NCI-H1436 (cell line): Measurements from ENCODE around the gene COL20A1.
A peak's percentile ranks its signal among the peaks of the same experiment; 100 is the strongest.

Experiments
- DNase-seq: peaks from one replicate; lab custom pipeline; 2025; lab: John Stamatoyannopoulos, UW

COL20A1 gene

DNA sequence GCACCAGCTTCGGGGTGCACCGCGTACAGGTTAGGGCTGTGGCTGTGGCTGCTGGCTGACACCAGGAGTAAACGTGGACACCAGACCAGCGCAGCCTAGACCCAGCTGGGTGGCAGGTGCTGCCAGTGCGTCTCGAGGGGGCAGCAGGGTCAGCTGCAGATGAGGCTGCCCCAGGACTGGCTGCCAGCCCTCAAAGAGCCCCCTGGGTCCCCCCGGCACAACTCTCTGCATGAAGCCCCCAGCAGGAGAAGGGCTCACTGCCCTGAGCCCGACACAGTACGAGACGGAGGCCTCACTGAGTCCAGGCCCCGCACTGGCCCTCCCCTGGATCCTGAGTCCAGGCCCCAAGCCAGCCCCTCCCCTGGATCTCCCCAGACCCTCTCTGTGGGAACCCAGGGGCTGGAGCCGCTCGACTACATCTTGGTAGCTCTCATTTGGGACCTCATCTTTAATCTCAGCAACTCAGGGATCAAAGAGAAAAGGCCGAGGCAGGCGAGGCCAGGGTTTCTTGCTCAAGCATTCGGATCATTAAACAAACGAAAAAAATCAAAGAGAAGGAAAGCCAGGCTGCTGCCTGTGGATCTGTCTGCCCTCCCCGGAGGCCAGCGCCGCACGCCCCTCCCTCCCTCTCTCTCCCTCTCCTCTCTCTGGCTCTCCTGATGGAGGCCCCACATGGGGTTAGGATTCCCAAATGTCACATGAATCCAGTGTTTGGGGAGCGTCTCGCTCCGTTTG is 31.8 kb upstream of the COL20A1 start:
- DNase-seq = no peak

DNA sequence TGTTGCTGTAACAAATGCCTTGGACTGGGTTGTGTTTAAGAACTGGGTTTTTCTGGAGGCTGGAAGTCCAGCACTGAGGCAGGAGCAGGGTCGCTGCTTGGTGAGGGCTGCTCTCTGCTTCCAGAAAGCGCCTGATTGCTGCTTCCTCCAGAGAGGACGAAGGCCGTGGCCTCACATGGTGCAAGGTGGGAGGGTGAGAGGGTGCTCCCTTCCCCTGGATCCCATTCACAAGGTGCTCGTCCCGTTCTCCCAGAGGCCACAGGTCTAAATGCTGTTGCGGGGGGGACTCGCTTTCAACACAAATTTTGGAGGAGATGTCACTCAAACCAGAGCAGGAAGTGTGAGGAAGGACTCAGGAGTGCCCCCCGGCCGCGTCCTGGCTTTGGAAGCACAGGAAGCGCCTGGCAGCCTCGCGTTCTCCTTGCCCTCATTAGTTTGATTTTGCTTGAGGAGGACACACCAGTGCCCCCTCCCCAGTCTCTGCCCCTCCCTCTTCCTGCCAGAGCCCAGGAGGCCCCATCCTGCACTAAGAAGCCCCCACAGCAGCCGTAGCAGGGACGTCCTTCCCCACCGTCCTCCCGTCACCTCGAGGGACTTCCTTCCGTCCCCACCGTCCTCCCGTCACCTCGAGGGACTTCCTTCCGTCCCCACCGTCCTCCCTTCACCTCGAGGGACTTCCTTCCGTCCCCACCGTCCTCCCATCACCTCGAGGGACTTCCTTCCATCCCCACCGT is 31.0 kb upstream of the COL20A1 start:
- DNase-seq = no peak

DNA sequence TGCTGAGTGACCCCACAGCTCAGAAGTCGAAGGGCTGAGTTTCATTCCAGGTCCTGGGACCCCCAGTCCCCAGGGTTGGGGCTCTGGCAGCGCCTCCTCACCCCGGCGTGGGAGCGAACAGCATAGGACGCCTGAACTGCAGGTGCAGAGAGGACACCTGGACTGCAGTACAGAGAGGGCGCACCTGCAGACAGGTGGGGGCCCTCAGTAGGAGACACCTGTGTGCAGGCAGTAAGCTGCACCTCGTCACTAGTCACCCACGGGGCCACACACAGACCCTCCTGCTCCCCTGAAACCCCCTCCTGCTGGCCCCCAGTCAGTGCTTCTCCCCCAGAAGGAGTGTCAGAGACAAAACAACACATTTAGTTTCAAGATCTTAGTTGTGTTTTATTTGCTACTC is 30.1 kb upstream of the COL20A1 start:
- no peak for DNase-seq

DNA sequence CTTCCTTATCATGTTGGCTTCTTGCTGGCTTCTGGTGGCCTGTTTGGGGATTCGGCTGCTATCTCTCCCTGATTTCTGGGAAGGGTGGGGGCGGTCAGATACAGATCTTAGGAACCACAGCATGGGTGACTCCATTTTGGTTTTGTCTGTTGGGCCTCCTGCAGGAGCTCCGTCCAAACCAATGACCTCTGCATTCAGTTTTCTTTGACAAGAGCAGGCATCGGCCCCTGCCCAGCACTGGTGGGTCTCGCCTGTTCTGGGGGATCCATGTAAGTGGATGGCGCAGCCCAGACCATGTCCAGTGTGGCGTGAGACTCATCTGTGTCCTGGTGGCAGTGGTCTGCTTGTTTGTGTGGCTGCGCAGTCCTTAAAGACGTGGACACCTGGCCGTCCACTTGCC is 29.0 kb upstream of the COL20A1 start:
- DNase-seq = no peak

DNA sequence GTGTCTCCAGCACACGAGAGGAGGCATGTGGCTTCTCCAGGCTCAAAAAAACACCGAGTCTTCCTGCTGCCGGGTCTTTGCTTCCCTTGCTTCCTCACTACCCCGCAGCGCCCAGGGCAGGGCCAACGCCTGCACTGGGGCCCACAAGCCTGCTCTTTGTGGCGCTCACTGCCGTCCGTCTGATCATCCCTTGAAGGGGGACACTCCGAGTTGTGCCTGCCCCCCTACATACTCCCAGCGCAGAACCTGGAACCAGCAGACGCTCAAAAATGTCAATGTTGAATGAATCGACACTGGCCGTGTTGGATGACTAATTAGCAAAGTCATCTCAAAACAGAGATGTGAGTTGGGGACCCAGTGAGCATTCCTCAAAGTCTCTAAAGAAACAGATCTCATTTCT is 28.5 kb upstream of the COL20A1 start:
- no peak for DNase-seq

DNA sequence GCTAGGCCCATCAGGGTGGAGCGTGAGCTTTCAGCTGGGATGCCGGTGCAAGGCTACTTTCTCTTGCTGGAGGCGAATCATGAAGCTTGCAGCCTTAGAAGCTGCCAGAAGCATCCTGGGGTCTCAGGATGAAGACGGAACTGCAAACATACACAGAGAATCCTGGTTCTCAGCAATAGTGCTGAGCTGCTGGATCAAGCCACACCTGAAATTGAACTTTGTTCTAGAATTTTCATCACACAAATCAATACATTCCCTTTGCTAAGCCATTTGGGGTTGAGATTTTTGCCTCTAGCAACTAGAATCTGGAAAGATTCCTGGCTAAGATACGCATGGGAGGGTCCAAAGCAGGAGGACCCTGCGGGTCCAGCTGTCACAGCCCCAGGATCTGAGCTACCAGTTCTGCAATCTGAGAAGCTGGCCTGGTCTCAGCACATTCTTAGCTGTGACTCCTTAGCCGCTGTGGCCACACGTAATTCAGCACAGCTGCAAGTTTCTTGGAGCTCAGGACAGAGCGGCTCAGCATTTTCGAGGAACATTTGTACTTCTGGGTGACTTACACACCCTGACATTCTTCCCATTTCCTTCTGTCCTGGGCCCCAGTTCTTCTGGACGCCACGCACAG is 27.0 kb upstream of the COL20A1 start:
- no peak for DNase-seq

DNA sequence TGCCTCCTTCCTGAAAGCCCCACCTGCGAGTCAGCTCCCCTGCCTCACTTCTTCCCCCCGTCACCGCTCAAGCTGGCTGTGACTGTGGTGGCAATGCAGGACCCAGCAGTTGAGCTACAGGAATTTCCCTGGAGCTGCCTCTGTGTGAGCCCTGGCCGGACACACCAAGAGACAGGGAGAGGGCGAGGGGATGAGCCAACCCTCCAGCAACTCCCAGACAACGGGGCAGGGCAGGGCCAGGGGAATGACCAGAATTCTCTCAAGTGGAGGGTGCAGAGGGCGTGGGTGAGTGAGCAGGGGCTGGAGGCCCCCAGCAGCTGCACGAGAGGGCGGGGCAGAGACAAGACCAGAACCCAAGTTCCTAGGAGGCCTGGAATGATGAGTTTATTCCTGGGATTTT is 25.3 kb upstream of the COL20A1 start:
- no peak for DNase-seq

DNA sequence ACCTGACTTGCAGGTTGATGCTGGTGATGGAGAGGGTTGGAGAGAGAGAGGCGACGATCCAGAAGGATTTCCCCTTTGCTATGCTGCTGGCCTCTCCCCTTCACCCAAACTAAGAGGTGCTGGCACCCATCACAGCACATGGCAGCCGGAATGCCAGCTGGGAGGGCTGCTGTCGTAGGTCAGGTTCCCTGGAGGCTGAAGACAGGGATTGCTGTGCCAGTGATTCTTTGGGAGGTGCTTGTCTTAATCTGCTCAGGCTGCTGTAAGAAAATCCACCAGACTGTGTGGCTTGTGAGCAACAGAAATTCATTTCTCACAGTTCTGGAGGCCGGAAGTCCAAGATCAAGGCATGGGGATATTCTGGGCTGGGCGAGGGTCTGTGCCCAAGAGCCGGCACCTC is 24.7 kb upstream of the COL20A1 start:
- DNase-seq = no peak

DNA sequence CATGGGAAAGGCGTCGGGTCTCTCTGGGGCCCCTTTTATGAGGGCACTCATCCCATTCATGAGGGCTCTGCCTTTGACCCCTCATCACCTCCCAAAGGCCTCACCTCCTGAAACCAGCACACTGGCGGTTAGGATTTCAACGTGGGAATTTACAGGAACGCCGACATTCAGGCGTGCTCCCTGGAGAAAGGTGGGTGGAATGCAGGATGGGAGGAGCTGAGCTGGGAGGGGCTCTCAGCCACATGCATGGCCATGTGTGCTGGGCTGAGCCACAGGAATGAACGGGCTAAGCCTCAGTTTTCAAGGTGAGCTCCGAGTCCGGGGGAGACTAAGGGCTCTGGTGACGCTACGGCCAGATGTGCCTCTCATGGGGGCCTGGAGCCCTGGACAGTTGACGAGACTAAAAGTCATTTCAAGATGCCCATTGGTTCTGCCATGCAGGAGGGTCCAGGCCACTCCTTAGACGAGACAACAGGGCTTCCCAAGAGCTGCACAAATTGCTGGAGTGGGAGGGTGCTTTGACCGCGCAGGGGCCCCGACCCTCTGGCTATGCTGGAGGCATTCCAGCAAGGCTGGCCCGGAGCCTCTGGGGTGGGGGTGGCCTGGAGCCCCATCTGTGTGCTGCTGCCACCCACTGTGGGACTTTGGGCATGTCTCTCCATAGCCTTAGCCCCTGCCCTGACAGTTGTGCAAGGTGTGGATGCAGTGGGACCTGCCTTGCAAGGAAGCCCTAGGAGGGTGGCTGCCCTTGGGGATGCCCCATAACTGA is 24.1 kb upstream of the COL20A1 start:
- DNase-seq = no peak

DNA sequence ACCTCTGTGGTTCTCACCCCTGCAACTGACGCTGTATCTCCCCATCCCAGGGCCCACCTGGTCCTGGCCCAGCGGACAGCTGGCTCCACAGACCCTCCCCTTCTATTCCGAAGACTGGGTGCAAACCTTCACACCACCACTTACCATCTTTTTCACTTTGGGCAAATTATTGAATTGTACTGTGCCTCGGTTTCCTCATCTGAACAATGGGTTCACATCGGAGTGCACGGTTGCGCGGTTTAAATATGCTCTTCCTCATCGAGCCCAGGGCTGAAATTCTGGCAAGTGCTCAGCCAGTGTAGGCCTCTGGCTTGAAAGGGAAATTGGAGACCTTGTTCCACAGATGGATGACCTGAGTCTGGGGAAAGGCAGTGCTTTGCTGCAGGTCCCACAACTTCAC is 23.3 kb upstream of the COL20A1 start:
- DNase-seq = no peak

DNA sequence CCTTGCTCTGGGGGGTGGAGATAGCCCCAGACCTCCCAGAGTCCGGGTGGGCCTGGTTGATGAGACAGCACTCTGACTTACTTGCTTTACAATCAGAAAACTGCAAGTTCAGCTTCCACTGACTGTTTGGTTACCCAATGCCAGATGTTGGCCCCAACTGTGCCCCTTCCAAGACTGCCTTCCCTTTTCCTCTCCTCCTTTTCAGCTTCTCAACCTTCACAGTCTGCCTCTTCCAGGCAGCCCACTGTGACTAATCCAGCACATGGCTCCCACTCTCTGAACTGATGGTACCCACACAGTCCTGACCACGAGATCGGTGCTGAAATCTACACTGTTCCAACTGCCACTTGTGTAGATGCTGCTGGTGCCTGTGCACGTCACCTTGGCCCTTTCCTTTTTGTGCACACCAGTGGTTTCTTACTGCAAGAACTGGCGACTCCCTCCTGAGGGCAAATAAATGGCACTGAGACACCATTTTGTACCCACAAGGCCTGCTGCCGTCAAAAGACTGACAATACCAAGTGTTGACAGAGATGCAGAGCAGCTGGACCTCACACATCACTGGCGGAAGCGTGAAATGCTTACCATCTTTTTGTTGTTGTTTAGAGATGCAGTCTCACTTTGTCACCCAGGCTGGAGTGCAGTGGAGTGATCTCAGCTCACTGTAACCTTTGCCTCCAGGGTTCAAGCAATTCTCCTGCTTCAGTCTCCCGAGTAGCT is 22.2 kb upstream of the COL20A1 start:
- no peak for DNase-seq

DNA sequence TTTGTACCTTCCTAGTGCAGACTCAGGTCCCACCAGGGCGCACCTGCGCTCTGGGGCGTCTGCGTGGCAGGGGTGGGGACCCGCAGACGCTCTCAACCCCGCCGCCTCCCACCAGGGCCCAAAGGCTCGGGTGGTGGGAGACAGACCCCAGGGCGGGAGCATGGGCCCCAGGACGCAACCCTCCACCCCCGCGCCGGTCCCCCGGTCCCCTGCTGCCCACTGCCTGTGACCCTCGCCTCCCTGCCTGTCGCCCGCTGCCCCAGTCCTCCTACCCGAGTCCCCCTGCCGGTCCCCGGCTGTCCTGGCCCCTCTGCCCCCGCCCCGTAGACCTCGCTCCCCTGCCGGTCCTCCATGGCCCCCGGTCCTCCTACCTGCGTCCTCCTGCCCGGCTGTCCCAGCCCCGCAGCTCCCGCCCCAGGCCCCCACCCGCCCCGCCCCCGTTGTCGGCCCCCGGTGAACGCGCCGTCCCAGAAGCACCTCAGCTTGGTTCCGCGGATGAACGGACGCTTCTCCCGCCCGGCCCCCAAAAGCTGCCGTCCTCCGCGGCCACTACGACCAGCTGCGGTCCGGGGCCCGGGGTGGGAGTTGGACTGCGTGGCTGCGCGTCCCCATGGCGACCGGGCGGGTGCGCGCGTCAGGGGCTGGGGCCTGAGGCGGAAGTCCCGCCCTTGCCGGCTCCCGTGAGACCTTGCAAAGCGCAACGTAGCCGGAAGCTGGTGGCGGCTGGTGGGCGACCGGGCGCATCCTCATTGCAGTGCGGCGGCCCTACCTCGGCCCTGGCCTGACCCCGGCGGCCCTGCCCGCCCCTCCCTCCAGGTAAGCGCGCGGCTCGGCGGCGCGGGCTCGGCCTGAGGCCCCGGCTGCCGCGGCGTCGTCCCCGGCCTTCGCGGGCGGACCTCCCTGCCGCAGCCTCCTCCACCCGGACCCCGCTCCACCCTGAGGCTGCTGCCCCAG is 20.6 kb upstream of the COL20A1 start, which contains the start of gene ARFGAP1:
Gene ARFGAP1, plus strand, starts transcription at position 709 of the 954 bp plus-strand sequence. CDS start 2,768 bp downstream, outside the sequence.
- peak; percentile 91 for DNase-seq

DNA sequence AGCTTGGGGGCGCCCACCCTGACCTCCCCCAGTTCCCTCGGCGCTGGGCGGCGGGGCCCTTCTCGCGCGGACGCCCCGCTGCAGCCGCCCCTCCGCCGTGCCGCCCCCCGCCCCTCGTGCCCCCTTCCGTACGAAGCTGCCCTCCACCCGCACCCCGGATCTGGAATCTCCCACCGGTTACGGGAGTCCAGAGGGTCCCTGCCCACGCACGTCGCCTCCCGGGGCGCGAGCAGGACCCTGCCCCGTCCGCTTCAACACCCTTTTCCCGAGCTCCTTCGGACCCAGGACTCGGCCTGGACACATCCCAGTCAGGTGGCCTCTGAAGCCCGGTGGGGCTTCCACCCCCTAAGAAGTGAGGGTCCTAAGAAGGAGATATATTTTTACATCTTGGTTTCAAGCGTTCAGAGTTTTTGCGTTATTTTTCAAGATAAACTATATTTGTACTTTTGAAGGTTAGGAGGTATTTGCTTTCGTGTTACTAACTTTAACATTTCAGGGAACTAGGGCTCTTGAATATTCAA is 19.9 kb upstream of the COL20A1 start:
- DNase-seq = no peak

DNA sequence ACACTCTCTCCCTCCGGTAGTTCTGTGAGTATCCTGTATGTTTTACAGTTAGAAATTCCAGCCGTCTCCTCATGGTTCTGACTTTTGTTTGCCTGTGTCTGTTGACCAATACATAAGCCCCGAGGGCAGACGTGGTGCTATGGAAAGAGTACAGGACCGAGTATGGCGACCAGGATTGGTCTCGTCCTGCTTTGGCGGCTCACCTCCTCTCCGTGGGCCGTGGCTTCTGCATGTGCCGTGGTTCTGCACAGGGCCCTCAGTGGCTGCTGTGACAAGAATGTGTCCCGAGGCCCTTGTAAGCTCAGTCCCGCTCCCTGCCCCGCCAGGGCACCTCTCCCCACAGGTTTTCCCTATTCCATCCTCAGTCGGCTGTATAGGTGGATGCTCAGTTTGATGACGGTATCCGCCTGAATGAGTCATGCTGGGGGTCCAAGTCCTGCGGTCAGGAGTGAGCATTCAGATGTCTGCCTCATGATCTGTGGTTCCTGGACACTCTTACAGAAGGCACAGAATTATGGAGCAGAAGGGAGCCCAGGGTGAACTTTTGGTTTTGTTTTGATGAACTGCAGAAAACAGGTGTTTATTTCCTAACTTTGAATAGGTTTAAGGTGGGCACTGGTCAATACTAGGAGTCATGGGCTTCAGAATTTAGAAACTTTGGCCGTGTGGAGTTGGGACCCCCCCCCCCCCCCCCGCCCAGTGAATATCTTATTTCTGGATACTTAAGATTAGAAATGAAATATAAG is 19.2 kb upstream of the COL20A1 start:
- no peak for DNase-seq

DNA sequence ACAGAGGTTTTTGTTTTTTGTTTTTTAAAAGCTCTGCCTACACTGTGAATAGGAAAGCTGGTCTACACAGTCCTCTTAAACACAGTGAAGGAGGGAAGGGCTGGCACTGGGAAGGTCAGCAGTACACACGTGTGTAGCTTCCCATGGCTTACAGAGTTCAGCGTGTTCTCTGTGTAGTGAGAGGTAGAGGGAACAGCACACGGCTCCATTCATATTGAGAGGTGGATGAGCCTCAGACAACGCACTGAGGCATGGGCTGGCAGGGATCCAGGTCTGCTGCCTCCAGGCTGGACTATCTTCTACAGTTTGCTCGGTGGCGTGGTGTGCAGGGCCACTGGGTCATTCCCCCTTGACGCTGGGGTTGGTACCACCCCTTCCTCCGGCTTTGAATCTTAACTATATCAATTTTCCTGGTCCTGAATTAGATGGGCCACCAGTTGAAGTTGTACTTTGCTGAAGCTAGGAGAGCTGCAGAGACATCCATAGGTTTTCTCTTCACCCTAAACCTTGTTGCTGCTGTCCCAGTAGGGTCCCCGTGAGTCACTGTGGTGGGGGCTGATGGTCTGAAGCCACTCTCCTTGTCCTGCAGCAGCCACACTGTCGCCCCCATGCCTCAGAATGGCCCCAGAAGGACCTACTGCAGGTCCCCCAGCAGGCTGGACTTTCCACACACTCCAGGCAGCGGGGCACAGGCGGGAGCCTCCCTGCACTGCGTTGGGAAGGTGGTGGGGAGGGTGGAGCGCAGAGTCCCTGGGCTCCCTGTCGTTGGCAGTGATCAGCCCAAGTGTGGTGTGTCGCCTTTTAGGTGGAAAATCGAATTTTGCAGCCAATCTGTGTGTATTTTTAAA is 18.4 kb upstream of the COL20A1 start:
- DNase-seq = no peak

DNA sequence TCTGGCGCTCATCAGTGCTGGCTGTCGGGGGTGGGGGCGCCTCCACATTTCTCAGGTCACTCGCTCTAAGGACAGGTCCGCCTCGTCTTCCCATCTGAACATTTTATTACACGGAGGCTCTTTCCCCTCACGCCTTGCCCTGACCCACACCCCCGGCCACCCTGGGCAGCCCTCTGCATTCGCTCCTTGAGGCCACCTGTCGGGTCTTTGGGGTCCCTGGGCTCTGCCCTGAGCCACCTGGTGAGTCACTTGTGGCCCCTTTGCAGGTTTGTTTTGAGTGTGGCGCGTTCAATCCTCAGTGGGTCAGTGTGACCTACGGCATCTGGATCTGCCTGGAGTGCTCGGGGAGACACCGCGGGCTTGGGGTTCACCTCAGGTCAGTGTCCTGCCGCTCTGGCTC is 17.2 kb upstream of the COL20A1 start:
- no peak for DNase-seq

DNA sequence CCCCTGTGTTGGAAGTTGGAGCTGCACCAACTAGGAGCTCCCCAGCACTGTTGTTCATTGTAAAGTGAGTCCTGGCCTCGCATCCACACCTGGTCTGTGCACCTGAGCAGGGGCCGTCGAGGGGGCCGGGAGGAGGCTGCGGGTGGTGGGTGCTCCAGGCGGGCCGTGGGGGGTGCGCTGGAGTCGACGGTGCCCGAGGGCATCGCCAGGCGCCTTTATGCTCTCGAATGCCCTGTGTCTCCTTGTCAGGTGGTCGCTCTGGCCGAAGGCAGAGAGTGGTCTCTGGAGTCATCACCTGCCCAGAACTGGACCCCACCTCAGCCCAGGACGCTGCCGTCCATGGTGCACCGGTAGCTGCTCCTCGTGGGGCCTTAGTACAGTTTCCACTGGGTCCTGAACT is 16.0 kb upstream of the COL20A1 start:
- no peak for DNase-seq

DNA sequence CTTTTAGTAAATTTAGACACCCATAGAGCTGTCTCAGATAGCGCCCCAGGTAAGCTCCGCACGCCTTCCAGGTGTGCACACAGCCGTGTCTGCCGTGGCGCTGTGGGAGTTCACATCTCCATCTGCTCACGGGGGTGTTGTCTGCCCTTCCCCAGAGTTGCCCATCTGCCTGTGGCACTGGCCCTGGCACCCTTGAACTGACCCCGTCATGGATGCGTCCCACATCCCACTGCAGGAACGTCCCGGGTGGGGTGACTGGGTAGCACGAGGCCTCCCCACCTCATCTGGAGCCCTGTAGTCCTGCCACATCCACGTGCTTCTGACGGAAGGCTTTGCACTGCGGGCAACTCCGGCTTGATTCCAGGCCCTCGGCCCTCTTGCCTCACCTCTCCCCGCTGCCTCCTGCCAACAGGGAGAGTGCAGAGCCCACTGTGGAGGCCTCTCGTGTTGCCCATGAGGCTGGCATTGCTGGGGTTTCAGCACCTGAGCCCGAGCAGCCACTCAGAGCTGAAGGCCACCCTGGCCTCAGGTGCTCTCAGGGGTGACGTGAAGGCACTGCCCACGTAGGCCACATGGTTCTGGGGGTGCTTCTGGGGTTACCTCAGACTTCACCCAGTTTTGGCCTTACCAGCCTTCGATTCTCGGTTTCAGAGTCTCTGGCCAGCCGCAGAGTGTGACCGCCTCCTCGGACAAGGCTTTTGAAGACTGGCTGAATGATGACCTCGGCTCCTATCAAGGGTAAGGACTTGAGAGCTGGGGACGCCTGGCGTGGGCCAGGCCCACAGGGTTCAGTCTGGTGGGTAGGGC is 15.3 kb upstream of the COL20A1 start:
- no peak for DNase-seq
